ENCODE data around the gene USP13. TPM values are rescaled to one million over a fixed set of nuclear protein-coding genes. Genes with fewer than 3 reads are reported as not detected.

USP13 gene
- total RNA-seq, 1 experiment from 2014 or later, result 22.7 TPM

- ChIA-PET POLR2A (no interaction called here), RAD21 (ENCODE audit: low non-redundant PET in 1 of 2, low total read pairs in 2 of 2, uncharacterized antibody in 2 of 2, unreplicated experiment in 2 of 2) (no interaction called here), CTCF (no interaction called here)
Measured at GRCh38 chr3:179702271-179702947, 49.6 kb downstream of the USP13 start.

DNA sequence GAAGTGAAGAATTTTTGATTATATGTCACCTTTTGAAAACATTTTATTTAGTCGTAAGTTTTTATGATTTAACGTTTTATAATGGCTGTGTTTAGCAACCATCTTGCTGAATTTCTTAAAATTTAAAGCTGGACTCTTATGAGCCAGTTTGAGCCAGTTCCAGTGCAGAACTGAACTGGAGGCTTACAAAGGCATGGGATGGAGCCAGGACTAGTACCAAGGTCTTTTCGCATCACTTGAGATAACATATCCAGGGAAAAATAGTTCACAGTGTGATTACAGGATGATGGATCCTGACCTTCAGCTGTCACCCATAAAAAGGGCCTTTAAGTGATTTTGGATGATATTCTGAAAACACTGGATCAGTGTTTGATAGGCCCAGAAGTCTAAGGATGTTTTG lies 51.0 kb downstream of the USP13 start:
- Histone ChIP-seq H3K27me3 (ENCODE audit: insufficient read depth, low read length) (no peaks in the 10 kb centered on the region), H2AFZ (ENCODE audit: low read depth, low read length, poor library complexity, severe bottlenecking) (no peak overlapping the region), H3K4me2 (ENCODE audit: low read length) (no peak overlapping the region), H3K27ac (ENCODE audit: low read depth, low read length) (no peak overlapping the region), H4K20me1 (ENCODE audit: insufficient read depth) (no peaks in the 10 kb centered on the region), H3K9me3 (ENCODE audit: control insufficient read depth in 1 of 2, insufficient read depth in 1 of 2, low read depth in 1 of 2, low read length in 2 of 2) (no peaks in the 10 kb centered on the region), H3K9me2 (ENCODE audit: insufficient read depth) (no peaks in the 10 kb centered on the region), H3K9ac (ENCODE audit: low read length) (no peak overlapping the region), H3K36me3 (ENCODE audit: control insufficient read depth in 1 of 2, insufficient read depth in 2 of 2, low read length in 2 of 2) (peaks cover 2 to 4% of the 10 kb centered on the region in 2 experiments; a peak in 1 of 4 replicates), H3K4me3 (replicated peaks in 1 of 2; ENCODE audit: low read depth in 1 of 2, low read length in 2 of 2) (no peak overlapping the region), H3K79me2 (ENCODE audit: insufficient read depth, low read length) (peaks cover 4% of the 10 kb centered on the region; the same call in 1 of the 2 replicates), H3K4me1 (ENCODE audit: control insufficient read depth in 1 of 2, insufficient read depth in 2 of 2, low read length in 2 of 2) (no peaks in the 10 kb centered on the region)
- BruUV-seq (replicated peaks), result no TSS peak
- CTCF ChIA-PET, result no interaction called here
- POLR2A ChIA-PET, result no interaction called here
- RAD21 ChIA-PET (ENCODE audit: low non-redundant PET in 1 of 2, low total read pairs in 2 of 2, uncharacterized antibody in 2 of 2, unreplicated experiment in 2 of 2), result no interaction called here
- no peak for DNase-seq (ENCODE audit: low read depth, low spot score)
- ATAC-seq, result no peak
- intact Hi-C loops (cut with micrococcal nuclease), result no loop called here
- TF ChIP-seq RAD21 (IDR thresholded peaks at IDR 0.05; ENCODE audit: low read depth), result no peak
- TF ChIP-seq CEBPB (IDR thresholded peaks at IDR 0.05; ENCODE audit: low read depth), result no peak
- no peak for TF ChIP-seq ZFX (IDR thresholded peaks at IDR 0.05)
- TF ChIP-seq ELF1 (IDR thresholded peaks at IDR 0.05; ENCODE audit: borderline replicate concordance, low read depth), result no peak
- TF ChIP-seq TCF7L2 (IDR thresholded peaks at IDR 0.05; ENCODE audit: borderline replicate concordance, extremely low read depth, insufficient read depth, insufficient read length), result no peak
- TF ChIP-seq, protein P1, sequence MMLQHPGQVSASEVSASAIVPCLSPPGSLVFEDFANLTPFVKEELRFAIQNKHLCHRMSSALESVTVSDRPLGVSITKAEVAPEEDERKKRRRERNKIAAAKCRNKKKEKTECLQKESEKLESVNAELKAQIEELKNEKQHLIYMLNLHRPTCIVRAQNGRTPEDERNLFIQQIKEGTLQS (IDR thresholded peaks at IDR 0.05), result no peak
- TF ChIP-seq CTCF (IDR thresholded peaks at IDR 0.05 in 2 of 3, conservative IDR thresholded peaks at IDR 0.05 in 1 of 3; ENCODE audit: borderline replicate concordance in 1 of 3, insufficient read depth in 1 of 3, low read depth in 2 of 3, low read length in 2 of 3), result no peak
- TF ChIP-seq POLR2AphosphoS5 (IDR thresholded peaks at IDR 0.05; ENCODE audit: low read depth, low read length), result no peak
- no peak for TF ChIP-seq SIN3A (IDR thresholded peaks at IDR 0.05; ENCODE audit: low read depth)
- no peak for TF ChIP-seq SP1 (IDR thresholded peaks at IDR 0.05; ENCODE audit: low read depth)
- TF ChIP-seq YY1 (IDR thresholded peaks at IDR 0.05; ENCODE audit: extremely low read depth, insufficient replicate concordance, low read depth, low read length), result no peak
- TF ChIP-seq, protein P2, sequence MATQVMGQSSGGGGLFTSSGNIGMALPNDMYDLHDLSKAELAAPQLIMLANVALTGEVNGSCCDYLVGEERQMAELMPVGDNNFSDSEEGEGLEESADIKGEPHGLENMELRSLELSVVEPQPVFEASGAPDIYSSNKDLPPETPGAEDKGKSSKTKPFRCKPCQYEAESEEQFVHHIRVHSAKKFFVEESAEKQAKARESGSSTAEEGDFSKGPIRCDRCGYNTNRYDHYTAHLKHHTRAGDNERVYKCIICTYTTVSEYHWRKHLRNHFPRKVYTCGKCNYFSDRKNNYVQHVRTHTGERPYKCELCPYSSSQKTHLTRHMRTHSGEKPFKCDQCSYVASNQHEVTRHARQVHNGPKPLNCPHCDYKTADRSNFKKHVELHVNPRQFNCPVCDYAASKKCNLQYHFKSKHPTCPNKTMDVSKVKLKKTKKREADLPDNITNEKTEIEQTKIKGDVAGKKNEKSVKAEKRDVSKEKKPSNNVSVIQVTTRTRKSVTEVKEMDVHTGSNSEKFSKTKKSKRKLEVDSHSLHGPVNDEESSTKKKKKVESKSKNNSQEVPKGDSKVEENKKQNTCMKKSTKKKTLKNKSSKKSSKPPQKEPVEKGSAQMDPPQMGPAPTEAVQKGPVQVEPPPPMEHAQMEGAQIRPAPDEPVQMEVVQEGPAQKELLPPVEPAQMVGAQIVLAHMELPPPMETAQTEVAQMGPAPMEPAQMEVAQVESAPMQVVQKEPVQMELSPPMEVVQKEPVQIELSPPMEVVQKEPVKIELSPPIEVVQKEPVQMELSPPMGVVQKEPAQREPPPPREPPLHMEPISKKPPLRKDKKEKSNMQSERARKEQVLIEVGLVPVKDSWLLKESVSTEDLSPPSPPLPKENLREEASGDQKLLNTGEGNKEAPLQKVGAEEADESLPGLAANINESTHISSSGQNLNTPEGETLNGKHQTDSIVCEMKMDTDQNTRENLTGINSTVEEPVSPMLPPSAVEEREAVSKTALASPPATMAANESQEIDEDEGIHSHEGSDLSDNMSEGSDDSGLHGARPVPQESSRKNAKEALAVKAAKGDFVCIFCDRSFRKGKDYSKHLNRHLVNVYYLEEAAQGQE (IDR thresholded peaks at IDR 0.05; ENCODE audit: low read depth), result no peak

More at GRCh38 chr3:179702271-179702947, 49.6 kb downstream of the USP13 start:
- BruUV-seq (replicated peaks), result no TSS peak
- H3K79me2 ChIP-seq (ENCODE audit: insufficient read depth, low read length), result no peaks in the 10 kb centered on the region; the same call in none of the 2 replicates
- no peaks in the 10 kb centered on the region for H3K9me3 ChIP-seq (ENCODE audit: control insufficient read depth in 1 of 2, insufficient read depth in 1 of 2, low read depth in 1 of 2, low read length in 2 of 2)
- no peak for TF ChIP-seq TCF7L2 (IDR thresholded peaks at IDR 0.05; ENCODE audit: borderline replicate concordance, extremely low read depth, insufficient read depth, insufficient read length)
- TF ChIP-seq ZFX (IDR thresholded peaks at IDR 0.05), result no peak
- TF ChIP-seq EZH2 (IDR thresholded peaks at IDR 0.05), result no peak
- TF ChIP-seq, protein P1 (IDR thresholded peaks at IDR 0.05), result no peak
- no peaks in the 10 kb centered on the region for H3K27me3 ChIP-seq (ENCODE audit: insufficient read depth, low read length)
- ATAC-seq (no peak), DNase-seq (ENCODE audit: low read depth, low spot score) (no peak)
- H3K4me2 ChIP-seq (ENCODE audit: low read length), result no peak overlapping the region
- H3K9me2 ChIP-seq (ENCODE audit: insufficient read depth), result no peaks in the 10 kb centered on the region
- intact Hi-C loops (cut with micrococcal nuclease), result no loop called here
- no peak overlapping the region for H2AFZ ChIP-seq (ENCODE audit: low read depth, low read length, poor library complexity, severe bottlenecking)
- H3K4me3 ChIP-seq (replicated peaks in 1 of 2; ENCODE audit: low read depth in 1 of 2, low read length in 2 of 2), result no peak overlapping the region
- no peaks in the 10 kb centered on the region for H3K4me1 ChIP-seq (ENCODE audit: control insufficient read depth in 1 of 2, insufficient read depth in 2 of 2, low read length in 2 of 2)
- H3K9ac ChIP-seq (ENCODE audit: low read length), result no peak overlapping the region
- no peak overlapping the region for H3K27ac ChIP-seq (ENCODE audit: low read depth, low read length)
- H3K36me3 ChIP-seq (ENCODE audit: control insufficient read depth in 1 of 2, insufficient read depth in 2 of 2, low read length in 2 of 2), result peaks cover 2 to 4% of the 10 kb centered on the region in 2 experiments; a peak in 1 of 4 replicates
- no peaks in the 10 kb centered on the region for H4K20me1 ChIP-seq (ENCODE audit: insufficient read depth)

Measured in HCT116 (cell line).